Activated CD8-positive, alpha-beta memory T cell treated with anti-CD3 and anti-CD28 coated beads, Interleukin-2, amount 10 ng/mL, durations not matched to agents 7 days and 5 days (primary cell): ENCODE measurements around the gene CORO1C. TPM values are rescaled to one million over a fixed set of nuclear protein-coding genes. Genes with fewer than 3 reads are reported as not detected.
"Not testable (repeated sequence)": the region's sequence is repeated elsewhere in the genome, so short reads cannot be mapped to it uniquely, and the experiment has no call there.

Source experiments
- ATAC-seq: fragments of 150-1000 bp; cut with Tn5 transposase; one replicate; pipeline ENCODE4 v1.10.0; 2021; ENCODE audit warnings: moderate library complexity
- CTCF ChIA-PET: fragments of 350-600 bp; sonication (Branson Sonifier 250); formaldehyde crosslinking; loops from one replicate; lab custom pipeline; 2021; ENCODE audit warnings: antibody characterized with exemption; lab: Charles Lee
- DNase-seq: peaks from one replicate; pipeline ENCODE4 v3.0.0-alpha.2; 2020
- H3K27ac Mint-ChIP-seq: one replicate; pipeline ENCODE4 v1.8.0; 2021; ENCODE audit warnings: mild to moderate bottlenecking, mixed read lengths
- H3K27me3 Mint-ChIP-seq: one replicate; pipeline ENCODE4 v1.8.0; 2021; ENCODE audit warnings: mixed read lengths
- H3K36me3 Mint-ChIP-seq: one replicate; pipeline ENCODE4 v1.8.0; 2021; ENCODE audit warnings: mild to moderate bottlenecking, mixed read lengths
- H3K4me1 Mint-ChIP-seq: one replicate; pipeline ENCODE4 v1.8.0; 2021; ENCODE audit warnings: mixed read lengths
- H3K4me3 Mint-ChIP-seq: one replicate; pipeline ENCODE4 v1.8.0; 2021; ENCODE audit warnings: mild to moderate bottlenecking, moderate library complexity, mixed read lengths
- H3K9me3 Mint-ChIP-seq: one replicate; pipeline ENCODE4 v1.8.0; 2022; ENCODE audit warnings: low read depth, mixed read lengths
- total RNA-seq, 2 experiments: library from RNA; stranded (reverse); gene quantifications; one replicate each; pipeline ENCODE4 v1.2.3, GENCODE V29; 2021

CORO1C gene
- total RNA-seq, 2 experiments from 2014 or later: 54.3 to 63.0 TPM

DNA sequence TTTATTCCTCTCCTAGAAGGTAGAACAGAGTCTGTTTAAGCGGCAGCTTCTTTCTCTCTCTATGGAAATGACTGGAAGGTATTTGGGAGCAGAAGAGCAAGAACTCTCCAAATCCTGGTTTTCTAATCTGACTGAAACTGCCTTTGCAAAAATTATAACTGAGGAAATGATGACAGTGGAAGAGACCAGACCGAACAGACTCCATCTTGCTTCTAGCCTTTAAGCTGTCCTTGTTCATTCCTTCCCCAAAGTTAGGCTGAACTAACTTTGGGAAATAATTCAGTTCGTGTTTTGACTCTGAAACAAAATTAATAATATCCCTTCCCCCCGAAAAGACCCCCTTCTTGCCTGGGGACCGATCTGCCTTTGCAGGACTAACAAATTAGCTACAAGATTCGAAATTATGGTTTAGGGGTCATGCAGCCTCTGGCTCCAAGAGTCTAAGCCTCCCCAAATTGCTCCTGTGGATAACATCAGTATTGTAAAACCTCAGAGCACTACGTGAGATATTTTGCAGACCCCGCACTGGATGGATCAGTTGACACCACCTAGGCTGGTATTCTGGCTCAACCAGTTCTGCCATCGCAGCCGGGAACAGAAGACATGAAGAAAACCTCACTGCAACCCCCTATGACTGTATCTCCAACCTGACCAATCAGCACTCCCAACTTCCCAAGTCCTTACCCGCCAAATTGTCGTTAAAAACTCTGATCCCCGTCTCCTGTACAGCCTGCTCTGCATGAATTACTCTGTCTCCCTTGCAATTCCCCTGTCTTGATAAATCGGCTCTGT, 111.8 kb downstream of the CORO1C start:
- peaks cover 62% of the 10 kb centered on the region for H3K36me3 Mint-ChIP-seq
- H3K27me3 Mint-ChIP-seq: no peaks in the 10 kb centered on the region
- H3K4me1 Mint-ChIP-seq: peaks cover 63% of the 10 kb centered on the region
- no peak for DNase-seq
- ATAC-seq: no peak
- CTCF ChIA-PET: interaction anchor here (0.6 to 11.2 kb wide), 12 partner anchors 12 to 1279 kb away, joined by 3 to 382 read pairs (median 6); partner anchors contain the start of genes ISCU, SART3 and SELPLG
- peaks cover 4% of the 10 kb centered on the region for H3K9me3 Mint-ChIP-seq
- H3K4me3 Mint-ChIP-seq: no peak overlapping the region
- H3K27ac Mint-ChIP-seq: peak overlapping the region; percentile 16

DNA sequence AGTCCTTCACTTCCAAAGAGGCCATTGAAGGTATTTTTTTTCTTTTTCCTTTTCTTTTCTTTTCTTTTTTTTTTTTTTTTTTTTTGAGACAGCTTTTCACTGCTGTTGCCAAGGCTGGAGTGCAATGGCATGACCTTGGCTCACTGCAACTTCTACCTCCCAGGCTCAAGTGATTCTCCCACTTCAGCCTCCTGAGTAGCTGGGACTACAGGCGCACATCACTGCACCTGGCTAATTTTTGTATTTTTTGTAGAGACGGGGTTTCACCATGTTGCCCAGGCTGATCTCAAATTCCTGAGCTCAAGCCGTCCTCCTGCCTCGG, 112.4 kb downstream of the CORO1C start:
- H3K9me3 Mint-ChIP-seq, H3K4me3 Mint-ChIP-seq, DNase-seq, ATAC-seq, H3K27me3 Mint-ChIP-seq: not testable (repeated sequence)
- CTCF ChIA-PET: interaction anchor here (0.6 to 11.2 kb wide), 20 partner anchors 10 to 1279 kb away, joined by 3 to 382 read pairs (median 5); partner anchors contain the start of genes ISCU, SART3 and SELPLG
- H3K4me1 Mint-ChIP-seq: peaks cover 57% of the 10 kb centered on the region
- H3K27ac Mint-ChIP-seq: peak overlapping the region; percentile 73
- H3K36me3 Mint-ChIP-seq: peaks cover 57% of the 10 kb centered on the region

GRCh38 chr12:108618079-108618952, 113.0 kb downstream of the CORO1C start:
- CTCF ChIA-PET: interaction anchor here (0.5 to 11.2 kb wide), 49 partner anchors 9 to 1280 kb away, joined by 3 to 382 read pairs (median 4); partner anchors contain the start of genes ALKBH2, ISCU, SART3 and SELPLG
- Mint-ChIP-seq H3K9me3 (peaks cover 4% of the 10 kb centered on the region), H3K27ac (peak overlapping the region; percentile 73), H3K4me3 (no peak overlapping the region), H3K4me1 (peaks cover 51% of the 10 kb centered on the region), H3K36me3 (peaks cover 51% of the 10 kb centered on the region), H3K27me3 (no peaks in the 10 kb centered on the region)
- DNase-seq (peak; percentile 83), ATAC-seq (peak; percentile 65)

- Mint-ChIP-seq H3K27me3 (no peaks in the 10 kb centered on the region), H3K9me3 (peaks cover 4% of the 10 kb centered on the region), H3K4me3 (peak overlapping the region; percentile 16), H3K4me1 (peaks cover 44% of the 10 kb centered on the region), H3K27ac (peak overlapping the region; percentile 87), H3K36me3 (peaks cover 42% of the 10 kb centered on the region)
- ATAC-seq: peak; percentile 80
- peak; percentile 86 for DNase-seq
- CTCF ChIA-PET: interaction anchor here (0.7 to 11.2 kb wide), 41 partner anchors 8 to 523 kb away, joined by 3 to 382 read pairs (median 5); partner anchors contain the start of genes ALKBH2, ISCU, SART3 and SELPLG
Observed at GRCh38 chr12:108616941-108617858, 114.1 kb downstream of the CORO1C start.

DNA sequence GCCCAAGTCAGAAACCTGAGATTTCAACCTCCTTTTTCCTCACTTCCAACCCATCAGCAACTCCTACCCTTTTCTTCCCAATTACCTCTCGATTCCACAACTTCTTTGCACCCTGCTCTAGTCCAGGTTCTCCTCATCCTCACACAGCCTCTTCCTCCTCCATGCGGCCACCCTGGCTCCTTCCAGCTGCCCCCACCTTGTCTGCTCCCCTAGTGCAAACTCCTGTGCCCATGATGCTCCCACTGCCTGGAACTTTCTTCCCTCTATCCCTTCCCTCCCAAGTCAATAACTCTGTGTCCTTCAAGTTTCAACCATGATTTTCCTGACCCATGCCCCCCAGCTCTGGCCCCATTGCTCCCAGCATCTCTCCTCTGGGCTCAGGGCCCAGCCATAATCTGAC, 115.0 kb downstream of the CORO1C start:
- Mint-ChIP-seq H3K27me3 (no peaks in the 10 kb centered on the region), H3K9me3 (peaks cover 4% of the 10 kb centered on the region), H3K27ac (peak overlapping the region; percentile 87), H3K36me3 (peaks cover 35% of the 10 kb centered on the region), H3K4me3 (no peak overlapping the region), H3K4me1 (peaks cover 48% of the 10 kb centered on the region)
- DNase-seq (no peak), ATAC-seq (no peak)
- CTCF ChIA-PET: interaction anchor here (1.3 to 11.2 kb wide), 5 partner anchors 12 to 50 kb away, joined by 3 to 382 read pairs (median 22); partner anchors contain the start of genes ISCU, SART3 and SELPLG

DNA sequence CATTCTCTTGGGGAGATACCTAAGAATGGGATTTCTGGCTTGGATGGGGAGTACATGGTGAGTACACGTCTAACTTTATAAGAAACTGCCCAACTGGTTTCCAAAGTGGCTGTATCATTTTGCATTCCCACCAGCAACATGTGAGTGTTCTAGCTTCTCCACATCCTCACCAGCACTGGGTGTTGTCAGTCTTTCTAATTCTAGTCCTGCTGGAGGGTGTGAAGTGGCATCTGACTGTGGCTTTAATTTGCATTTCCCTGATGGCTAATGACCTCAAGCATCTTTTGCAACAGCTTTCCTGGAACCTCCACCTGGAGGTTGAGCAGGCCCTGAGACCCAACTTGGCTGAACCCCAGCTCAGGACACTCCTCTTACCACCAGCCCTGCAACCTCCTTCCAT, 115.4 kb downstream of the CORO1C start:
- H3K27me3 Mint-ChIP-seq: no peaks in the 10 kb centered on the region
- peaks cover 32% of the 10 kb centered on the region for H3K36me3 Mint-ChIP-seq
- no peak overlapping the region for H3K4me3 Mint-ChIP-seq
- CTCF ChIA-PET: interaction anchor here (1.3 to 11.2 kb wide), 3 partner anchors 12 to 50 kb away, joined by 3 to 382 read pairs (median 166); partner anchors contain the start of genes ISCU, SART3 and SELPLG
- H3K27ac Mint-ChIP-seq: no peak overlapping the region
- ATAC-seq (no peak), DNase-seq (no peak)
- H3K4me1 Mint-ChIP-seq: peaks cover 46% of the 10 kb centered on the region
- peaks cover 4% of the 10 kb centered on the region for H3K9me3 Mint-ChIP-seq

- Mint-ChIP-seq H3K4me3 (no peak overlapping the region), H3K27ac (no peak overlapping the region), H3K27me3 (no peaks in the 10 kb centered on the region), H3K4me1 (peaks cover 46% of the 10 kb centered on the region), H3K36me3 (peaks cover 24% of the 10 kb centered on the region), H3K9me3 (peaks cover 4% of the 10 kb centered on the region)
- CTCF ChIA-PET: interaction anchor here (6.4 to 11.2 kb wide), 2 partner anchors 17 to 48 kb away, joined by 166 to 382 read pairs; partner anchors contain the start of genes ISCU, SART3 and SELPLG
- ATAC-seq (no peak), DNase-seq (no peak)
Observed at GRCh38 chr12:108614639-108615038, 116.7 kb downstream of the CORO1C start.

- Mint-ChIP-seq H3K36me3 (peaks cover 22% of the 10 kb centered on the region), H3K27me3 (no peaks in the 10 kb centered on the region), H3K9me3 (peaks cover 4% of the 10 kb centered on the region), H3K4me1 (peaks cover 42% of the 10 kb centered on the region), H3K27ac (no peak overlapping the region), H3K4me3 (no peak overlapping the region)
- CTCF ChIA-PET: interaction anchor here (11.2 kb wide), 1 partner anchor 48 kb away, joined by 382 read pairs; the partner anchor contains the start of genes ISCU and SART3
- no peak for DNase-seq
- no peak for ATAC-seq
Observed at GRCh38 chr12:108614041-108614440, 117.3 kb downstream of the CORO1C start.

- H3K27ac Mint-ChIP-seq: no peak overlapping the region
- H3K36me3 Mint-ChIP-seq: peaks cover 21% of the 10 kb centered on the region
- CTCF ChIA-PET: interaction anchor here (1.1 to 11.2 kb wide), 3 partner anchors 26 to 51 kb away, joined by 3 to 382 read pairs (median 5); partner anchors contain the start of genes ISCU and SART3
- no peak for DNase-seq
- peaks cover 39% of the 10 kb centered on the region for H3K4me1 Mint-ChIP-seq
- H3K9me3 Mint-ChIP-seq: peaks cover 4% of the 10 kb centered on the region
- no peak for ATAC-seq
- no peak overlapping the region for H3K4me3 Mint-ChIP-seq
- no peaks in the 10 kb centered on the region for H3K27me3 Mint-ChIP-seq
Observed at GRCh38 chr12:108613548-108613947, 117.8 kb downstream of the CORO1C start.

DNA sequence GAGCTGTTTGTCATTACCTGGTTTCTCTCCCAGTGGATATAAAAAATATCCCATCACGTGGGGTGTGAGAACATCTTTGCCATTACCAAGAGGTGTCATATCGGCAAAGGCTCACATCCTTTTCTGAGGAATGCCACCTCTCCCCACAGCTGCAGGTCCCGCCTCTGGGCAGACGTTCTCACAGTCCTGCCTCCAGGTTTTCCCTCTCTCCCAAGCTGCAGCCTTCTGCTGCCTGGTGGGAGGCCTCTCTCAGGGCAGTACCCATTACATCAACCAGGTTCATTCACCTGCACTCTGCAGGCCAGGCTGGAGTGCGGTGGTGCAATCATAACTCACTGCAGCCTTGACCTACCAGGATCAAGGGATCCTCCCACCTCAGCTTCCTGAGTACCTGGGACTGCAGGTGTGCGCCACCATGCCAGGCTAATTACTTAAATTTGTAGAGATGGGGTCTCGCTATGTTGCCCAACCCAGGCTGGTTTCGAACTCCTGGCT, 118.5 kb downstream of the CORO1C start:
- Mint-ChIP-seq H3K4me1 (peaks cover 32% of the 10 kb centered on the region), H3K27me3 (peaks cover 1% of the 10 kb centered on the region), H3K36me3 (peaks cover 21% of the 10 kb centered on the region), H3K27ac (no peak overlapping the region), H3K9me3 (peaks cover 4% of the 10 kb centered on the region), H3K4me3 (no peak overlapping the region)
- CTCF ChIA-PET: interaction anchor here (0.9 to 11.2 kb wide), 4 partner anchors 27 to 51 kb away, joined by 3 to 382 read pairs (median 4); partner anchors contain the start of genes ISCU and SART3
- ATAC-seq: no peak
- DNase-seq: no peak

- Mint-ChIP-seq H3K4me3 (no peak overlapping the region), H3K27ac (no peak overlapping the region), H3K27me3 (peaks cover 3% of the 10 kb centered on the region), H3K36me3 (peaks cover 17% of the 10 kb centered on the region), H3K4me1 (peaks cover 24% of the 10 kb centered on the region), H3K9me3 (peaks cover 4% of the 10 kb centered on the region)
- CTCF ChIA-PET: interaction anchor here (0.9 to 11.2 kb wide), 3 partner anchors 34 to 52 kb away, joined by 4 to 382 read pairs (median 5); partner anchors contain the start of genes ISCU and SART3
- DNase-seq (peak; percentile 61), ATAC-seq (peak; percentile 50)
Observed at GRCh38 chr12:108611884-108612415, 119.4 kb downstream of the CORO1C start.
